ENCODE measurements around the gene STRA8.

GRCh38 chr7:135206941-135207391, 26.7 kb upstream of the STRA8 start:
- TF ChIP-seq CTCF (IDR thresholded peaks at IDR 0.05; ENCODE audit: low read length) = no peak
- TF ChIP-seq EZH2 (IDR thresholded peaks at IDR 0.05; ENCODE audit: borderline replicate concordance, low read length) = no peak

Data from OCI-LY1 (cell line).